ENCODE measurements around the gene CAMK2G.
"Not testable (repeated sequence)": the region's sequence is repeated elsewhere in the genome, so short reads cannot be mapped to it uniquely, and the experiment has no call there.

CAMK2G gene

DNA sequence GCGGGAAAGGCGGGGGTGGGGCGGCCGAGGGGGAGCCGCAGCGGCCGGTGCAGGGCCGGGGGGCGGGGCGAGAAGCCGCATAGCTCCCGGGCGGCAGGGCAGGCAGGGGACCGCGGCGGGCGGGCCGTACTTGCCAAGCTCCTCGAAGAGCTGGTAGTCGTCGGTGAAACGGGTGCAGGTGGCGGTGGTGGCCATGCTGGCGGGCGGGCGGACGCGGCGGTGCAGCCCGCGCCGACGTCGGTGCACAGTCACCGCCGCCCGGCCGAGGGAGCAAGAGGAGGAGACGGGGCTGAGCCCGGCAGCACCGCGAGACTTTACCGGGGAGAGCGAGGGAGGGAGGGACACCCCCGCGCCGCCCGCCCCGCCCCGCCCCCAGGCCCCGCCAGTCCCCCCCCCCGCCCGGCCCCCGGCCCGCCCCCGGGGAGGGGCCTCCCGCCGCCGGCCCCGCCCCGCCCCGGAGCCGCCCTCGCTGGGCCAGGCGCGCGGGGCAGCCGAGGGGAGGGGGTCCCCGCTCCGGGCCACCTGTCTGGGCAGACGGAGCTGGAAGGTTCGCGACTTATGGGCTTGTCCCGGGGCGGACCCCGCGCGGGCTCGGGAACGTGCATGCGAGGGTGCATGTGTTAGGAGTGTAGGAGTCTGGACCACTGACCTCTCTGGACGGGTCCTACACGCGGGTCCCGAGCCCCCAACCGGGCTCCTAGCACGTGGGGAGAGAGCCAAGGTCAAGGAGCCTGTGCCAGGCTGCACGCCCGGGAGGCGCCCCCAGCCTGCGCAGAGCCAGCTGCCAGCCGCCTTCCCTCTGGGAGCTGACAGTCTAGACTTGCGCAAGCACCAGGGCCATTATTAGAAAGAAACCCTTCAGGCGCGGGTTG is at the start of gene CAMK2G:
CAMK2G (minus strand) TSS at position 289 of the 872 bp plus-strand sequence; CDS start at position 195, 94 bp downstream.
- peak; percentile 99 for DNase-seq

DNA sequence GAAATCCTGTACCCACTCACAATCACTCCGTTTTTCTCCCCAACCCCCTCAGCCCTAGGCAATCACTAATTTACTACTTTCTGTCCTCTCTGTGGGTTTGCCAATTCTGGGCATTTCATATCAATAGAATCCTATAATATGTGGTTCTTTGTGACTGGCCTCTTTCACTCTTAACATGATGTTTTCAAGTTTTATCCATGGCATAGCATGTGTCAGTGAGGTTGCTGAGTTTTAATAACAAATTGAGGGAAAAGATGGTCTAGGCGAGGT is 48.4 kb upstream of the CAMK2G start:
- no peak for DNase-seq

DNA sequence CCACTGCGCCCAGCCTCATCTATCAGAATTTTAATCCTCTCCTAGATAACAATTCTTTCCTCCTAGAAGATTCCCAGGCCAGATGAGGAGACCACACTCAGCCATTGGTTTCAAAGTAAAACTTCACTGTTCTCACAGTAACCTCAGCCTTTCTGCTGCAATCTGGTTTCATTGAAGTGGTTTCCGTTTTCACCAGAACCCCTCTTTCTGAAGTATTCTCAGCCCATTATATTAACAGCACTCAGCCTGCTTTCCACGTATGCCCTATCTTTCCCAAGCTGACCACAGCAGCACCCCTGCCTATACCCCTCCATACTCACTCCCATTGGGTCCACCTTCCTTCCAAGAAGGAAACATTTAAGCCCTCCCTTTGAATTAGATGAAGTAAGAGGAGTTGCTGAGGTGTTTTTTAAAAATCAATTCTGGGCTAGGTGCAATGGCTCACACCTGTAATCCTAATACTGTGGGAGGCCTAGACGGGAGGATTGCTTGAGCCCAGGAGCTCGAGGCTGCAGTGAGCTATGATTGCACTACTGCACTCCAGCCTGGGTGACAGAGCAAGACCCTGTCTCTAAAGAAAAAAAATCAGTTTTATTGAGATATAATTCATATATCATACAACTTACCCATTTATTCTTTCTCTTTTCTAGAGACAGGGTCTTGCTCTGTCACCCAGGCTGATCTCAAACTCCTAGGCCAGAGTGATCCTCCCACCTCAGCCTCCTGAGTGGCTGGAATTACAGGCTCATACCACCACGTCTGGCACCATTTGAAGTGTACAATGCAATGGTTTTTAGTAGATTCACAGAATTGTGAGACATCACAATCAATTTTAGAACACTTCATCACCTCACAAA is 47.9 kb upstream of the CAMK2G start:
- DNase-seq, result no peak

DNA sequence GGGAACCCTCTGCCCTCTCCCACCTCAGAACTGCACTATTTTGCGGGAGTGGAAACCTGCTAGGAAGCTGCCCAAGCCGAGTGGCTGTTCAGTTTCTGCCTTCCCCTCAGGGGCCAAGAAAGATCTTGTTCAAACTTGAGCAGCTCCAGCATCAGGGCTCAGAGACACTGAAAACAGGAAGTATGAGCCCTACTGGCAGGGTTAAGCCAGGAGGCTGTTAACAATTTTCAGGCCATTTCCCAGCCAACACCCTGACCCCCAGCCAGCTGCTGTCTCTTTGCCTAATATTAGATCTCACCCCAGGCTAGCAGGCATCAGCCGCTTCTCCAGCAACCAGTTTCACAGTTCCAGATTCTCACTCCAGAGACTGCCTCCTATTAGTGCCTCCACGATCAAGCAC is 45.7 kb upstream of the CAMK2G start:
- no peak for DNase-seq

DNA sequence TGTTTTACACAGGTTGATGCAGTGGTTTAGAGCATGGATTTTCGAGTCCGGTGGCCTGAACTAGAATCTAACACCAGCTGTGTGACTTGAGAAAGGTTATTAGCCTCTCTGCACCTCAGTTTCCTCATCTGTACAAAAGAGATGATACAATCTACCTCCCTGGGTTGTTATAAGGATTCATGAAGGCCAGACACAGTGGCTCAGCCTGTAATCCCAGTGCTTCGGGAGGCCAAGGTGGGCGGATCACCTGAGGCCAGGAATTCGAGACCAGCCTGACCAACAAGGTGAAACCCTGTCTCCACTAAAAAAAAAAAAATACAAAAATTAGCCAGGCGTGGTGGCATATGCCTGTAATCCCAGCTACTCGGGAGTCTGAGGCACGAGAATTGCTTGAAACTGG is 45.1 kb upstream of the CAMK2G start:
- DNase-seq, result not testable (repeated sequence)

DNA sequence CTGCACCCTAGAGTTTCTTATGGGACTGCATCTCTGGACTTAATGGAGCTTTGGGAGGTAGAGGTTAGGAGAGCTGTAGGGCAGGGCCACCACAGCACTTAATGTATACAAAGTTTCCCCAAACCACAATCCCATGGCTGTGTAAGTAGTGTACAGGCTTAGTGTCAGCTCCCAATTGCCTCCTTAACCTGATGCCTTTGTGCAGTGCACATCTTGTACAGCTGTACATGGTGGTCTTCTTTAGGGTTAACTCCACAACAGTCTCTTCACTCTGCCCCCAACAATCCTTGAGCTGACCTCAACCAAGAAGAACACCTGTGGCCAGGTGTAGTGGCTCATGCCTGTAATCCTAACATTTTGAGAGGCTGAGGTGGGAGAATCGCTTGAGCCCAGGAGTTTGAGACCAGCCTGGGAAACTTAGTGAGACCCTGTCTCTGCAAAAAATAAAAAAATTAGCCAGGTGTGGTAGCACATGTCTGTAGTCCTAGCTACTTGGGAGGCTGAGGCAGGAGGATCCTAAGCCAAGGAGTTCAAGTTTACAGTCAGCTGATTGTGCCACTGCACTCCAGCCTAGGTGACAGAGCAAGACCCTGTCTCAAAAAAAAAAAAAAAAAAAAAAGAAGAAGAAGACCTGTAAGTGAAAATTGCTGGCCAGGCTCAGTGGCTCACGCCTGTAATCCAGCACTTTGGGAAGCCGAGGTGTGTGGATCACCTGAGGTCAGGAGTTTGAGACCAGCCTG is 43.4 kb upstream of the CAMK2G start:
- no peak for DNase-seq

DNA sequence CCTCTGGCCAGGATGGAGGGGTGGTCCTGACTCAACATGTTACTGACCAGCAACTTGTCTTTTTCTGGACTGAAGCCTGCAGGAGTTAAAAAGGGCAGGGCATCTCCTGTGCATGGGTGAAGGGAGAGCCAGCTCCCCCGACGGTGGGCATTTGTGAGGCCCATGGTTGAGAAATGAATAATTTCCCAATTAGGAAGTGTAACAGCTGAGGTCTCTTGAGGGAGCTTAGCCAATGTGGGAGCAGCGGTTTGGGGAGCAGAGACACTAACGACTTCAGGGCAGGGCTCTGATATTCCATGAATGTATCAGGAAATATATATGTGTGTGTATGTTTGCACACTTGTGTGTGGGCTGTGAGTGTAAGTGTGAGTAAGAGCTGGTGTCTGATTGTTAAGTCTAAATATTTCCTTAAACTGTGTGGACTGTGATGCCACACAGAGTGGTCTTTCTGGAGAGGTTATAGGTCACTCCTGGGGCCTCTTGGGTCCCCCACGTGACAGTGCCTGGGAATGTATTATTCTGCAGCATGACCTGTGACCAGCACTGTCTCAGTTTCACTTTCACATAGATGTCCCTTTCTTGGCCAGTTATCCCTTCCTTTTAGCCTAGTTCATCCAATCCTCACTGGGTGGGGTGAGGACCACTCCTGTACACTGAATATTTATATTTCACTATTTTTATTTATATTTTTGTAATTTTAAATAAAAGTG is 42.6 kb upstream of the CAMK2G start:
- DNase-seq, result no peak

DNA sequence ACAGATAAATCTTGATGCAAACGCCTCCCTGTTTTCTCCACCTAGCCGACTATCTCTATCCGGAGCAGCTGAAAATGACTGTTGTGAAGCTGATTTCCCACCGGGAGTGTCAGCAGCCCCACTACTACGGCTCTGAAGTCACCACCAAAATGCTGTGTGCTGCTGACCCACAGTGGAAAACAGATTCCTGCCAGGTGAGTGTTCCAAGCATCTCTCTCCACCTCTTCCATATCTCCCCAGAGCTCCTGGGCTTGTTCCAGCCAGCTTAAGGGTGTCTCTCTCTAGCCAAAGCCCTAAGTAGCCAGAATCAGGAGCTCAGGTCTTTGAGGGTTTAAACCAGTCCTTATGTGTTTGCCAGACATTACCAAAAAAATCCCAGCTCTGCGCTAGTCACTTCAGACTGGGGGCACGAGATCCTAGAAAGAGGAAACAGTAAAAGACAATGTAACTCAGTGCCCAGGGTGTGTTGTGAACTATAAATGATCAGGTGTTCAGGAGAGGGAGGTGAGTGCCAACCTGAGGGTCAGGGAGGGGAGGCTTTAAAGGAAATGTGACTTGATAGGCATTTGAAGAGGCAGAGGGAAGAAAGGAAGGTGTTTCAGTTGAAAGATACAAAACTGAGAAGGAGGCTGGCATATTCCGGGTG is 41.0 kb upstream of the CAMK2G start:
- DNase-seq, result no peak

DNA sequence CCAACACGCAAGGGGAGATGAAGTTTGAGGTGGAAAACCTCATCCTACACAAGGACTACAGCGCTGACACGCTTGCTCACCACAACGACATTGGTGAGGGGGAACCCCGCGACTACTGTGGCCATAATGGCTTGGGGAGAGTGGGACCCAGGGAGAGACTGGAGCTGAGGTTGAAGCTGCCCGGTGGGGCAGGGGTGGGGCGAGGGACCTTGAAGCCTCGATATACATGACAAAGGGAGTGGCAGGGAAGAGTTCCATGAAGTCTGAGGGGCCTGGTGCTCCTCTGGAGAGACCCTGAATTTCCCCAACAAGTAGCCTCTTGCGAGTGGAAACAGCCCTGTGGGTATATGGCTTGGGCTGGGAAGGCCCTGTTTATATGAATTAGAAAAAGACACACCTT is 39.7 kb upstream of the CAMK2G start:
- no peak for DNase-seq

DNA sequence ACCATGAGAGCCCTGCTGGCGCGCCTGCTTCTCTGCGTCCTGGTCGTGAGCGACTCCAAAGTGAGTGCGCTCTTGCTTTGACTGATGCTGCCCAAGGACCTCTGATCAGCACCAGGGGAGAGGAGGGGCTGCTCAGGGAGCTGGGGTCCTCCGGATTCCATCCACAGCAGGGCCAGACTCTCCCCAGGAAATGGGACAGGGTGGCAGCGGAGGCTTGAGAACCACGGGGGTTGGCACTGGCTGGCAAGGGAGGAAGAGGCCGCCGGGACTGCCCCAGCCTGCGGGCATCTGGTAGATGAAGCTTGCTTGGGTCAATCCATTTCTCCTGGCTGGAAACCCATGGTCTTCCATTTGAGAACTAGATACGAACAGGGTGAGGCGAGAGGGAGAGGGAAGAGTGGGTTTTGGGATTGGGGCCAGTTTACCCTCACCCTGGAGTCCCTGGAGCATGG is 37.2 kb upstream of the CAMK2G start:
- DNase-seq, result no peak

DNA sequence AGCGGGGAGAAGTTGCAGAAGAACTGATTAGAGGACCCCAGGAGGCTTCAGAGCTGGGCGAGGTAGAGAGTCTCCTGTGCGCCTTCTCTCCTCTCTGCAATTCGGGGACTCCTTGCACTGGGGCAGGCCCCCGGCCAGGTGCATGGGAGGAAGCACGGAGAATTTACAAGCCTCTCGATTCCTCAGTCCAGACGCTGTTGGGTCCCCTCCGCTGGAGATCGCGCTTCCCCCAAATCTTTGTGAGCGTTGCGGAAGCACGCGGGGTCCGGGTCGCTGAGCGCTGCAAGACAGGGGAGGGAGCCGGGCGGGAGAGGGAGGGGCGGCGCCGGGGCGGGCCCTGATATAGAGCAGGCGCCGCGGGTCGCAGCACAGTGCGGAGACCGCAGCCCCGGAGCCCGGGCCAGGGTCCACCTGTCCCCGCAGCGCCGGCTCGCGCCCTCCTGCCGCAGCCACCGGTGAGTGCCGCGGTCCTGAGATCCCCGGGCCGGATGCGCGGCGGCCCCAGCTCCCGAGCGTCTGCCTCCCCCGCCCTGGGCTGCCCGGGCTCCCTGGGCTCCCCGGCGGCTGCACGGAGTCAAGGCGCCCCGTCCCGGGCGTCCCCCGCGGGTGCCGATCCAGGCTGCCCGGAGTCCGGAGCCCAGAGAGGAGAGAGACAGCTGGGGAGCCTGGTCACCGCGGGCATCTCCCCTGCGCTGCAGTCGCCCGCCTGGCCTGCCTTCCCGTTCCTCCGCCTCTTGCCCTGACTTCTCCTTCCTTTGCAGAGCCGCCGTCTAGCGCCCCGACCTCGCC is 36.6 kb upstream of the CAMK2G start, which contains the start of gene PLAU:
PLAU (plus strand) TSS at position 369 of the 789 bp plus-strand sequence. CDS start 424 bp downstream, outside the sequence.
- DNase-seq, result no peak

DNA sequence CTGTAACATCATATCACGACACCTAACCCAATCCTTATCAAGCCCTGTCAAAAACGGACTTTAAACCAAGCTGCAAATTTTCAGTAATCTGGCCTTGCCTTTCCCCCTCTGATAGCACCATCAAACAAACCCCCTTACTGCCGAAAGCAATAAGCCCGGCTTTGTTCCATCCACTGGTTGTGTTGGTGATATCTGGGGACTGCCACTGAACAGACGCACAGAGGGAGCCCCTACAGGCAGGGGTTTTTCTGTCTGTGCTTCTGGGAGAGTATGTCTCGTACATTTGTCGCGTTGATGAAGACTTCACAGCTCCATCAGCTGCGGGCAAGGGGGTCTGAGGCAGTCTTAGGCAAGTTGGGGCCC is 36.0 kb upstream of the CAMK2G start:
- no peak for DNase-seq

DNA sequence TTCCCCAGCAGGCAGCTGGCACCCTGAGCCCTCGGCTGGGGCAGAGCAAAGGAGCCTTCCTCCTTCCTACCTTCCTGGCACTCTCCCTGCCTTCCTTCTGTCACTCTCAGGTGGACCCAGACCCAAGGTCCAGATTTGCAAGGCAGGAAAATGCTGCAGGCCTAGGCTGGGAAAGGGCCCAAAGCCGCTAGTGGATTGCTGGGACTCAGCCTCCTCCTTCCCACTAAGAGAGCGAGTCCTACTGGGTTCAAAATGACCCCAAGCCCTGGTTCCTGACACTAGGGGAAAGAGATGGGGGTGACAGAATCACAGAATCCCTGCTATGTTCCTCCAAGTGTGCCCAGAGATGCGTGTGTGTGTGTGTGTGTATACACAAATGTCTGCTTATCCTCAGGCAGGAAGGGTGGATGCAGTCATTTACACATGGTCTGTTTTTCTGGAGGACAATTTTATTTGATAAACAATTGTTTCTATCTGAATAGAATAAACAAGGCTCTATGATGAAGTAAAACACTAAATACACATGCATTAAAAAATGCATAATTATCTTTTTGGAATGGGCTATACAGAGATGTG is 35.3 kb upstream of the CAMK2G start:
- DNase-seq, result no peak

DNA sequence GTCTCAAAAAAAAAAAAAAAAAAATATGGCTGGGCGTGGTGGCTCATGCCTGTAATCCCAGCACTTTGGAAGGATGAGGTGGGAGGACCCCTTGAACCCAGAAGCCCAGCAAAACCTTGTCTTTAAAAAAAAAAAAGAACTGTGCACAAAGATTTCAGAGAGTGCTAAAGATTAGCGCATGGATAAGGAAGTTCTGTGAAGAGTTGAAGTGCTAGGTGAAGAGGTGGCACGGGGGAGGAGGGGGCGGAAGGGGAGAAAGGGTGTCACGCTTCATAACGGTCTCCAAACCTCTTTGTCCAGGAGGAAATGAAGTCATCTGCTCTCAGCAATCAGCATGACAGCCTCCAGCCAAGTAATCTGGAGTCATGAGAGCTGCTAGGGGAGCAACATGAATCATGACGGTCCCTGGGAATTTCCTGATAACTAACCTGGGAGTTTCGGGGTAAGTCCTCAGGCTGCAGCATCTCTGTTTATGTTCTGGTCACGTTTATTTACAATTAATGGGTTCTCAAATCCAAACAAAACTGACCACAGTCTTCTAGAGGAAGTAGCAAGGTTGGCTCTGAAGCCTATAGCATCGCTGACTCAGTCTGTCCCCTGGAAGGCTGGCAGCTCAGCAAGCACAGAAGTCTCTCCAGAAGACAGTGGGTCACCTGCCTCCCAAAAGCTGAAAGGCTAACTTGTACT is 34.6 kb upstream of the CAMK2G start:
- DNase-seq, result no peak

DNA sequence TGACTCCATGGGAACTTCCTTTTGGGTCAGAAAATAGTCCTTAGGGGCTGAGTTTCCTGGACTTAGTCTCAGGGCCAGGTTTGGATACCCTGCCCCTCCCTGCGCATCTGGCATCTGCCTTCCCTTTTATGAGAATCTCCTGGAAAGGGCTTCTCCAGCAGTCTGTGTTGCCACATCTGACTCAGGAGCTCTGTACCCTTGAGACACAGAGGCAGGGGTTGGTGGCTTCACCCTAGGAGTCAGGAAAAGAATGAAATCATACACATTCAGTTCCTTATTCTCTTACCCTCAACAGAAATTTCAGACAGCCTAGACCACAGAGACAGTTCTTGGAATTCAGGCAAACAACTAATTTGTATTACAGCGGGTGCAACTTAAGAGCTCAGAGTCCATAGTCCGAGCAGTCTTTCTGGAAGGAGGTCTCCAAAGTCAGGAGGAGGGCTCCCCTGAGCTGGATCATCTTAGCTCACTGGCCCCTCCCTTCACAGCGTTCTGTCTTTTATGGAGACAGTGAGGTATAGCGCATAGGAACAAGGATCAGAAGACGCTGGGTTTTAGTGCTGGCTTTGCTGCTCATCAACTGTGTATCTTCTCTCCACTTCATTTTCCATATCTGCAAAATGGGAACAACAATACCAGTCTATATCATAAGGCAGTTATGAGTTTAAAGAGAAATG is 33.6 kb upstream of the CAMK2G start:
- DNase-seq, result no peak

DNA sequence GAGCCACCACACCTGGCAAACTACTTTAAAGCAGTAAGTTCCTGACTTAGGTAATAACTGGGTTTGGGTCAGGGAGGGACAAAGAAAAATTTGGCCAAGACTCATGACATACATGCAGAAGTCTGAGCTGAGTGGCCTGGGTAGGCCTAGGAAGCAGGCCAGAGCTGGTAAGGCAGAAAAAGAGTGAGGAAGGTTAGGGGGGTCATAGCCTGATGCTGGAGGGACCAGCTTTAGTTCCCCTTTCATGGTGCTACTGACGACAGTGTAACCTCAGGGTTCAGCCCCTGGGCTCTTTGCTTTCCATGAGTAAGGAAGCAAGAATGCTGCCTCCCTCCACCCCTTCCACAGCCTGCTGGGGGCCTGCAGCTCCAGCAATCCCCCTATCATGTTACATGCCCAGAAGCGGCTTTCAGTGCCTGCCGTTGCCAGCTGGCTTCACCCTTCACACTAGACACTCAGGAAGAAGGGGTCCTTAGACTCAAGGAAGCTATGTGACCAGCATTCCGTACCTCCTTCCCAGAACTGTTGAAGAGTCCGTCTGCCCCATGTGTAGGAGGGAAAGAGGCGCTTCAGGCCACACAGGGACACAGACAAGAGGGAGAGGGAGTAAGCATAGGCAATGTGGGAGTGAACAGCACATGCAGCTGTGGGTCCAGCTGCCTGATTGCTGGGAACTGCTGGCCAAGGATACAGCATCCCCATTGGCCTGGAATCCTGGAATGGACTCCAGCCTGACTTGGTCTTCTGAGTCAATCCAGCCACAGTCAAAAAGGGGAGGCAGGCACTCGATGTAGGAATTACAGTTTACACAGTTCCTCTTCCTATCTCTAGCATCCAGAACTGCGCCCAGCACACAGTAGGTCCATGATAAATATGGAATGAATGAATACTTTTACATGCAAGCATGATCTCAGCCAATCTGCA is 32.4 kb upstream of the CAMK2G start:
- DNase-seq, result no peak

DNA sequence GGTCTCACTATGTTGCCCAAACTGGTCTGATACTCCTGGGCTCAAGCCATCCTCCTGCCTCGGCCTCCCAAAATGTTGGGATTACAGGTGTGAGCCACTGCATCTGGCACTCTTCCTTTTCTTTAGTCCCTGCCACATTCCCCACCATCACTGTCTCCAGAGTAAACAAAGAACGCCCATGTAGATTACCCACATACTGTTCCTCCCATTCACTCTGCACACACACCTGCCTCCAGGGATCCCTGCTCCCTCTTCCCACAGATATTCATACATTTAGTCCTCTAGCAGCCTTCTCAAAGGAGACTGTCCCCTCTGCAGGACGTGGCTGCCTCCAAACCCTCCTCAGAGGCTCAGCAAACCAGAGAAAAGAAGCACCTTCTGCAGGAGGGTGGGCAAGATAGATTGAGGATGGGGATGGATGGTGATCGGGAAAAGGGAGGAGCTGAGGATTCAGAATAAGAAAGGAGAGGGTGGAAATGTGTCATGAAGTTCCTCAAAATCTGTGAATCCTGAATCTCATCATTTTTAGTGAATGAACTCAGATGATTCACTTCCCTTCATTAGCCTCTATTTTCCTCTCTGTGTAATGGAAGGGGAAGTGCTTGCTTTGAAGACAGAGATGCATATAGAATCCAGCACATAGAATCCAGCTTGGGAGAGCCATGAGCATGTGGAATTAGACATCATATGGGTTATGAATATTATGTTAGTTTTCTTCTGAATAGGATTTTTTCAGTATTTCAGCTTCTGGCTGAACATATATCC is 31.1 kb upstream of the CAMK2G start:
- no peak for DNase-seq

DNA sequence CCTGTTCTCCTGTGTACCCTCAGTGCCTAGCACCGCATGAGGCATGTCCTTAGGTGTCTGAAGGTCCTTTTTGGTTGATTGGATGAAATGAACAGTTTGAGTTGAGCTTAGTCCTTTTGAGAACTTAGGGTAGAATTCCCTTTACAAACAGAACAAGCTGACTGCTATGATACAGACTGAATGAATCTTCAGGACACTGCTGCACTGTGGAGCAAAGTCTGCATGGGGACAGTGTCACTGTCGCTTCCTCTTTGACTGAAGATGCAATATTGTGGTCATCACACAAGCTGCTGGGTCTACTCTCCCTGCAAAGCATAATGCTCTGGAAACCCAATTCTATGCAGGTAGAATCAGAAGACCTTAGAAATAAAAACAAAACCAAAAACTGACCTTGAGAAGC is 28.0 kb upstream of the CAMK2G start:
- DNase-seq, result no peak

Measured in 8988T (cell line).